ENCODE results near the gene MRNIP.

DNA sequence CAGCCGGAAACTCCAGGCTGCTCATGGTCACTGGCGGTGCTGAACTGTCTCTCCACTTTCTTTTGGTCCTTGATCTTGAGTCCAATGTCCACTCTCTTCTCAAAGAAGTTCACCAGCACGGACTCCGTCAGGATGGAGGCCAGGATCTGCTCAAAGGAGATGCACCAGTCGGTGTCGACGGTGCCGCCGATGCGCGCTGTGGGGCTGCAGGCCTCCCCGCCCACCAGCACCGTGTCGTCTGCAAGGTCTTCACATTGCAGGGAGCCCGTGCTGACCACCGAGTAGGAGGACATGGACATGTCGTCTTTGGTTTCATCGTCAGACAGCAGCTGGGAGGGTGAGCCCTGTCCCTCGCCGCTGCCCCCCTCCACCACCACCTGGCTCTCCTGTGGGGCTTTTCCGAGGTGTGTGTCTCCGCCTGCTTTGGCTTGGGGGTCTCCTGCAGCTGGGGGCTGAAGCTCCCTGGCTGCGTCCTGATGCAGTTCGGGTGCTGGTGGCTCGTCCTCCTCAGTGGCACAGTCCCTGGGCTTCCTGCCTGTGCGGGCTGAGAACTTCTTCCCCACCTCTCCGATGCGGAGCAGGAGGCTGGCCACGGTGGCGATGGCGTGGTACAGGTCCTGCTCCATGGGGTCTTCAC is 5.0 kb upstream of the MRNIP start:
- TF ChIP-seq, protein P1, sequence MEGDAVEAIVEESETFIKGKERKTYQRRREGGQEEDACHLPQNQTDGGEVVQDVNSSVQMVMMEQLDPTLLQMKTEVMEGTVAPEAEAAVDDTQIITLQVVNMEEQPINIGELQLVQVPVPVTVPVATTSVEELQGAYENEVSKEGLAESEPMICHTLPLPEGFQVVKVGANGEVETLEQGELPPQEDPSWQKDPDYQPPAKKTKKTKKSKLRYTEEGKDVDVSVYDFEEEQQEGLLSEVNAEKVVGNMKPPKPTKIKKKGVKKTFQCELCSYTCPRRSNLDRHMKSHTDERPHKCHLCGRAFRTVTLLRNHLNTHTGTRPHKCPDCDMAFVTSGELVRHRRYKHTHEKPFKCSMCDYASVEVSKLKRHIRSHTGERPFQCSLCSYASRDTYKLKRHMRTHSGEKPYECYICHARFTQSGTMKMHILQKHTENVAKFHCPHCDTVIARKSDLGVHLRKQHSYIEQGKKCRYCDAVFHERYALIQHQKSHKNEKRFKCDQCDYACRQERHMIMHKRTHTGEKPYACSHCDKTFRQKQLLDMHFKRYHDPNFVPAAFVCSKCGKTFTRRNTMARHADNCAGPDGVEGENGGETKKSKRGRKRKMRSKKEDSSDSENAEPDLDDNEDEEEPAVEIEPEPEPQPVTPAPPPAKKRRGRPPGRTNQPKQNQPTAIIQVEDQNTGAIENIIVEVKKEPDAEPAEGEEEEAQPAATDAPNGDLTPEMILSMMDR (conservative IDR thresholded peaks at IDR 0.05; ENCODE audit: low read depth, low read length): no peak
- no peak for TF ChIP-seq EZH2 (IDR thresholded peaks at IDR 0.05; ENCODE audit: low read length, unreplicated experiment)
